ENCODE results near the gene ATP13A4.
A peak's percentile ranks its signal among the peaks of the same experiment; 100 is the strongest.

Gene ATP13A4, protein sequence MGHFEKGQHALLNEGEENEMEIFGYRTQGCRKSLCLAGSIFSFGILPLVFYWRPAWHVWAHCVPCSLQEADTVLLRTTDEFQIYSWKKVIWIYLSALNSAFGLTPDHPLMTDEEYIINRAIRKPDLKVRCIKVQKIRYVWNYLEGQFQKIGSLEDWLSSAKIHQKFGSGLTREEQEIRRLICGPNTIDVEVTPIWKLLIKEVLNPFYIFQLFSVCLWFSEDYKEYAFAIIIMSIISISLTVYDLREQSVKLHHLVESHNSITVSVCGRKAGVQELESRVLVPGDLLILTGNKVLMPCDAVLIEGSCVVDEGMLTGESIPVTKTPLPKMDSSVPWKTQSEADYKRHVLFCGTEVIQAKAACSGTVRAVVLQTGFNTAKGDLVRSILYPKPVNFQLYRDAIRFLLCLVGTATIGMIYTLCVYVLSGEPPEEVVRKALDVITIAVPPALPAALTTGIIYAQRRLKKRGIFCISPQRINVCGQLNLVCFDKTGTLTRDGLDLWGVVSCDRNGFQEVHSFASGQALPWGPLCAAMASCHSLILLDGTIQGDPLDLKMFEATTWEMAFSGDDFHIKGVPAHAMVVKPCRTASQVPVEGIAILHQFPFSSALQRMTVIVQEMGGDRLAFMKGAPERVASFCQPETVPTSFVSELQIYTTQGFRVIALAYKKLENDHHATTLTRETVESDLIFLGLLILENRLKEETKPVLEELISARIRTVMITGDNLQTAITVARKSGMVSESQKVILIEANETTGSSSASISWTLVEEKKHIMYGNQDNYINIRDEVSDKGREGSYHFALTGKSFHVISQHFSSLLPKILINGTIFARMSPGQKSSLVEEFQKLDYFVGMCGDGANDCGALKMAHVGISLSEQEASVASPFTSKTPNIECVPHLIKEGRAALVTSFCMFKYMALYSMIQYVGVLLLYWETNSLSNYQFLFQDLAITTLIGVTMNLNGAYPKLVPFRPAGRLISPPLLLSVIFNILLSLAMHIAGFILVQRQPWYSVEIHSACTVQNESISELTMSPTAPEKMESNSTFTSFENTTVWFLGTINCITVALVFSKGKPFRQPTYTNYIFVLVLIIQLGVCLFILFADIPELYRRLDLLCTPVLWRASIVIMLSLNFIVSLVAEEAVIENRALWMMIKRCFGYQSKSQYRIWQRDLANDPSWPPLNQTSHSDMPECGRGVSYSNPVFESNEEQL

DNA sequence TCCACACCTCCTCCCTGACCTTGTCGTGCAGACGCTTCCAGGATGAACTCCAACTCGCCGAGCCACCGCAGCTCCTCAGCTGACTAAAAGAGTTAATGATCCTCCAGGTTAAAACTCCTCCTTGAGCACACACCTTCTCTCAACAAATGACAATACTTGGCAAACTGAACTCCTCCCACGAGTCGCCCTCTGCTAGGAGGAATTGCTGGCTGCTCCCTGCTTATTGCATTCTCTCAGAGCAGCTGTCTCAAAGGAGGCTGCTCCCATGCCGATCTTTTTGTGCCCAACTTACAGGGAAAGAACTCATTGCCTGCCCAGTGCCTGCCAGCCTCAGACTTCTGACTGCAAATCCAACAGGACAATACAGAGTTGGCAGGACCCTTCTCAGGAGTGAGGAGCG lies at the start of gene ATP13A4:
Gene ATP13A4 (minus strand): TSS at position 85 of the 400 bp plus-strand sequence. CDS start 96 bp downstream, outside the sequence.
- DNase-seq: no peak

DNA sequence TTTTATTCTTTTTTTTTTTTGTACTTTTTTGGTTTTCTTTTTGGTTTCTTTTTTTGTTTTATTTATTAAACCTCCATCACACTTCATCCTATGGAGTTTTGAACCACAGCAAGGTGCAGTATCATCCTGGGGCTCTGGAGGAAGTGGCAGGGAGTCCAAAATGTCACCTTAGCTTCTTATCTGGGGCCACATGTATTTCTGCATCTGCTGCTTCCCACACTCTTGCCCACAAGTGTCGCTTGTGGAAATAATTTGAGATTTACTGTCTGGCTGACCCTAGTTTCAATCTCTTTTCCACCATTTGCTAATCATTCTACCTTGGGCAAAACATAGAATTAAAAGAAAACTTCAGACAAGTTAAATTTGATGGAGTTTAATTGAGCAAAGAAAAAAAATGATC lies 44.7 kb upstream of the ATP13A4 start:
- DNase-seq: no peak

DNA sequence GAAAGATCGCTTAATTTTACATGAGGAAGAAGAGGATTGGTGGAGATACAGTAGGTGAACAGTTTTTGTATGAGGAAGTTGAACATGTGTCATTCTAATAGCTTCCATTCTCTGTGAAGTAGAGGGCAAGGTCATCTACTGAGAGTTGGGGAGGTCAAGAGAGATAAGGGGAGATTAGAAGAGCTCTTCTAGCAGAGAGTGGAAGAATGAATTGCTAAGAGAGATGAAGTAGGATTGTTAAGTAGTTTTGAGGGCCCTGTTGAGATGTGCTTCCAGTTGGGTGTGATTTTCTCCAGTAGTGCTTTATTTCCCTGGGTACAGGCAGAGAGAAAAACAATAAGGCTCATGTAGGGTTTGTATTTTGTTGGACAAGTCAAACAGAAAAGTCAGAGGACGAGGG lies 43.5 kb upstream of the ATP13A4 start:
- DNase-seq: no peak

DNA sequence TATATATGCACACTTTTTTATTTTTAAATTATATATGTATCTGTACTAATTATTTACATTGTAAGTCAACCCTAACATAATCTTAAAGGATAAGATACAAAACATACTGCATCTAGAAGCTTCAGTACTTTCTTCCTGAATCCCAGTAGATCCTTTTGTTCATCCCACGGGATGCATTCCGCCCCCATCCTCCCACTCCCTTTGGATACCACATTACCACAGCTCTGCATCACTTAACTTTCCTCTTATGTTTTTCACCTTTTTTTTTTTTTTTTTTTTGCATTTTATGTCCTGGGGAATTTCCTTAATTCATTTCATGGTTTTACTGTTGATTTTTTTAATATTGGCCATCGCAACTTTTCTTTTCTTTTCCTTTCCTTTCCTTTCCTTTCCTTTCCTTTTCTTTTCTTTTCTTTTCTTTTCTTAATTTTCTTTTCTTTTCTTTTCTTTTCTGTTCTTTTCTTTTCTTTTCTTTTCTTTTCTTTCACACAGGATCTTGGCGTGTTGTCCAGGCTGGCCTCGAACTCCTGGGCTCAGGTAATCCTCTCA lies 41.3 kb upstream of the ATP13A4 start:
- no peak for DNase-seq

DNA sequence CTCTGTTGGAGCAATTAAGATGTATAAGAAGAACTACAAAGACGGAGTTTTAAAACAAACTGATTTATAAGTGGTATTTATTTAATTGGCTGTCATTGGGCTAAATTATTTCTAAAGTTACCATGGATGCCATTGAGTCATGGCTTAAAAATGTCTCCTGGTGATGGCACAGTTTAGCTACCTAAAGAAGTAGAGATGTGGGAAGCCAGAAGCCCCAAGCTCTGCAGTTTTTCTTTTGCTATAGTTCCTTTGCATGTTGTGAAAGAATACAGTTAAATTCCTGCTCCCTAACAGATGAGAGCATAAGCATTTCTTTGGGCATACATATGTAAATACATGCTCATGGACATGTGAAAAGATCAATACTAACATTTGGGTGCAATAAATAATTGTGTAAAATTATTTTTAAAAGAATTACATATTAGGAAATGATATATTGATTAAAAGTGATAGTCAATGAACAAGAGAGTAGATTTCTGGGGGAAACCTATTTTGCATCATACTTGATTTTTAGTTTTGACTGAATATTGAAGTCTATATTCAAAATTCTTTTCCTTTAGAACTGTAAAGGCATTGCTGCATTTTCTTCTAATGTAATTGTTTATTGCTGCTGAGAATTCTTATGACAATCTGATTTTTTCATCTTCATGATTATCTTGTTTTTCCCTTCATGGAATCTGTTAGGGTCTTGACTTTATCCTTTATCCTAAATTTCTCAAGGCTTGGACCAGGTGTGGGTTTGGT lies 40.4 kb upstream of the ATP13A4 start:
- no peak for DNase-seq

DNA sequence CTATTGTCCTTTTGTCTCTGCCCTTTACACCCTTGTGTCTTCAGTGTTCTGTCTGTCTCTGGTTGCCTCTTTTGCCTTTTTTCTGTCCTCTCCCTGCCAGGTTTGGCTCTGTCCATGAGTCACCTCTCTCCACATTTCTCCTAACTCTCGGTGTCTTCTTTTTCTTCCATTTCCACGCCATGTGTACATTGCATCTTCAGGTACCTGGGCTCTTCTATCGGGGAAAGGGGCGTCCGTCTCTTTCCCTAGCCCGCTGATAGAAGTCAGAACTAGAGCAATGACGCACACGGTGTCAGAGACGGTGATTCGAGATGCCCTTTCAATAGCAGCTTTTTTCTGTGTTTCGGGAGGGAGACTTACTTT lies 39.0 kb upstream of the ATP13A4 start:
- peak; percentile 37 for DNase-seq

DNA sequence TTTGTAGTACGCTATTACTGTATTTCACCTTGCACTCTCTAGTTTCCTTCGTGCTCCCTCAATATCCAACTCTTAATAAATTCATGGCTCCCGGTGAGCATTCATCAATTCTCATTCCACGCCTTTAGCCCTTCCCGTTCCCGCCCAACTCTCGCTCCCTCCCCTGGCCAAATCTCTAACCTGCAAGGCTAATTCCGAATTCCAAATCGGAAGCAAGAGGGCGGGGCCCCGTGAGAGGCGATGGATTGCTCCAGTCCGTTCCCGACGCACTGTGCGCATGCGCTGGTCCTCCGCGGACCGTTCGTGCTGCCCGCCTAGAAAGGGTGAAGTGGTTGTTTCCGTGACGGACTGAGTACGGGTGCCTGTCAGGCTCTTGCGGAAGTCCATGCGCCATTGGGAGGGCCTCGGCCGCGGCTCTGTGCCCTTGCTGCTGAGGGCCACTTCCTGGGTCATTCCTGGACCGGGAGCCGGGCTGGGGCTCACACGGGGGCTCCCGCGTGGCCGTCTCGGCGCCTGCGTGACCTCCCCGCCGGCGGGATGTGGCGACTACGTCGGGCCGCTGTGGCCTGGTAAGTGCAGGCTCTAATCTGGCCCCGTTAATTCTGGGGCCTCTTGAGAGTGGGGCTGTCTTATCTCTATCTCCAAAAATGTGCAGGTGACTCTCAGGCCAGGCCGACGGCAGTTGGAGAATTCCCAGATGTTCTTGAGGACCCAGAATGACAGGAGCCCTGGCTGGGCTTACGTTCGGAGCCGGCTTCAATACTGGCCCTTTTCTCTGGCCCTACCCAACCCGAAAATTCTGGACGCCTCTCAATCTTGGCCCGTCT lies 38.4 kb upstream of the ATP13A4 start, which contains the start of gene OPA1:
Gene OPA1 (plus strand): TSS at position 368 of the 827 bp plus-strand sequence. CDS start 170 bp downstream, at position 538.
- peak; percentile 92 for DNase-seq

DNA sequence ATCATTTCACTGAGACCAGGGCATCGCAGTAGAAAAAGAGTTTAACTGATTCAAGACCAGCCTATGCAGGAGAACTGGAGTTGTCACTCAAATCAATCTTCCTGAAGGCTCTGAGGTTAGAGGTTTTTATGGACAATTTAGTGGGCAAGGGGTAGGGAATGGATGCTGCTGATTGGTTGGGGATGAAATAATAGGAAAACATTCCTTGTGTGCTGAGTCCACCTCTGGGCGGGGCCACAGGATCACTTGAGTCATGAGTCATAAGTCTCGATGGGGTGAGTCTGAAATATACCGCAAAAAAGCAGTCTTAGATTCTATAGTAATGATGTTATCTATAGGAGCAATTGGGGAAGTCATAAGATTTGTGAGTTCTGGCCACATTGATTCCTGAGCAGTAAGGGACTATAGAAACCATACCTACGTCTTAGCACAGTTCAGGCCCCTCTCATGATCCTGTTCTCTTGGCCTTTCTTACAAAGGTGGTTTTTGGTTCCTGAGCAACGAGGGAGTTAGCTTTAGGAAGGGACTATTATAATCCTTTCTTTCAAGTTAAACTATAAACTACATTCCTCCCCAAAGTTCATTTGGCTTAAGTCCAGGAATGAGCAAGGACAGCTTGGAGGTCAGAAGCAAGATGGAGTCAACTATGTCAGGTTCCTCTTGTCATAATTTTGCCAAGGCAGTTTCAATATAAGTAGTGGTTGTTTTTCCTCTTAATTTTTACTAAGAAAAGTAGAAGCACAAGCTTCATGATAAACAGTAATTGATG lies 35.6 kb upstream of the ATP13A4 start:
- no peak for DNase-seq

DNA sequence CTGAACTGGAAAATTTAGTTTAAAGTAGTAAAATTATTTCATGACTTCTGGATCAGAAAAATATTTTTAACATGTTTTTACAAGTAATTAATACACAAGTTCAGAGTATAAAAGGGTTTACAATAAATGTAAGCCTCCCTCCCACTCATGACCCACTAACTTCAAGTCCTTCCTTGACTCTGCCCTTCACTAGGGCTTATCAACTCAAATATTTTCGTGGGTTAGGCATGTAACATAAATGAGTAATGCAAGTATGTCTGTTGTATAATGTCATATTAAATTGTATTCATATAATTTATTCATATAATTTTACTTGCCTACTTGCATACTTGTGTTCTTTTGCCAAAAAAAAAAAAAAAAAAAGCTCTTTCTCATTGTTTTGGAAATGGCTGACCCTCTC lies 34.9 kb upstream of the ATP13A4 start:
- no peak for DNase-seq

DNA sequence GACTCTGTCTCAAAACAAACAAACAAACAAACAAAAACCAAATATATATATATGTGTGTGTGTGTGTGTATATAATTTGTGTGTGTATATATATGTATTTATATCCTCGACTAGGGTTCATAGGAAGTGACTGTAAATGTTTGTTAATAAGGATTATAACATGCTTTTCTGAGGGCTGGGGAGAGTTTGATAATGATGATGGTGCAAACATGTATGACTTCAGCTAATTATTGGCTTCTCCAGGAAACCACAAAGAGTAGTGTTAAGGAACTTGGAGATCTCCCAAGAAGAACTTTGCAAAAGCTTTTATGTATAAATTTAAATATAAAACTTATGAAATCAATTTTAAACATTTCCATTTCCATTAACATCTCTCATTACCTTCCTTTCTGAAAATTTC lies 34.4 kb upstream of the ATP13A4 start:
- DNase-seq: no peak

DNA sequence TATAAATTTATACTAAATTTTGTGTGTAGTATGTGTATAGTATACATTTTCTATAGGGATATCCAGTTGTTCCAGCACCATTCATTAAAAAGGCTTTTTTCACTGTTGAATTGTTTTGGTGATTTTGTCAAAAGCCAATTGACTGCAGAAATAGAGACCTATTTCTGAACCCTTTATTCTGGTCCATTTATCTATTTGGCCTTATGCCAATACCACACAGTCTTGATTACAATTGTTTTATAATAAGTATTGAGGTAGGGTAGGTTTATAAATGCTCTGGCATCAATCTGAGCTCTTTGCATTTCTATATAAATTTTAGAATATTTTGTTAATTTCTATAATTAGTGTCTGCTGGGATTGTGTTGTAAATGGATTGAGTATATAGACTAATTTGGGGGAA lies 31.8 kb upstream of the ATP13A4 start:
- DNase-seq: no peak

DNA sequence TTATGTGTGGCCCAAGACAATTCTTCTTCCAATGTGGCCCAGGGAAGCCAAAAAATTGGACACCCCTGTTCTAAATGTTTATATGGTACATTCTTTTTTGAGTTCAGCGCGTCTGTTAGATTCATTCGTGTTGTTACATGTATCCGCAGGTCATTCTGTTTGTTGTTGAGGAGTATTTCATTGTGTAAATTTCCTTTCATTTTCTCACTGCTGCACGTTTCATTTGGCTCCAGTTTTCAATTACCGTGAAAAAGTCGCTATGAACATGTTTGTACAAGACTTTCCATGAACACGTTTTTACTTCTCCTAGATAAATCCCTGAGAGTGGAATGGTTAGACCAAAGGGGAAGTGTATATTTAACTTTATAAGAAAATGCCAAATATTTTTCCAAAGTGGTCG lies 30.8 kb upstream of the ATP13A4 start:
- DNase-seq: no peak

DNA sequence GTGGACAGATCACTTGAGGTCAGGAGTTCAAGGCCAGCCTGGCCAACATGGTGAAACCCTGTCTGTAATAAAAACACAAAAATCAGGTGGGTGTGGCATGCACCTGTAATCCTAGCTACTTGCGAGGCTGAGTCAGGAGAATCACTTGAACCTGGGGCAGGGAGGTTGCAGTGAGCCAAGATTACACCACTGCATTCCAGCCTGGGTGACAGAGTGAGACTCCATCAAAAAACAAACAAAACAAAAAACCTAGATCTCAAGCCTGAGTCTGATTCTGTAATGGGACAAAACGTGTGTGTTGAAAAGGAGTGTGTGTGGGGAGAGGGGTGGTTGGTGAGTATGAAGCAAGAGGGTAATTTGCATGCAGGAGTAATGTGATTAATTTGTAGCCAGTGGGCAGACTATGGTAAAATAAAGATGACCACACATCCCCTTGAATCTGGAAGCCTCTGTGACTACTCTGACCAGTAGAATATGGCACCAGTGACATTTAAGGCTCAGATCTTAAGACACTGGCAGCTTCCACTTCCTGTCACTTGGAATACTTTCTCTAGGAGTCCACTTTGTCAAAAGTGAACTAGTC lies 19.9 kb upstream of the ATP13A4 start:
- DNase-seq: no peak

DNA sequence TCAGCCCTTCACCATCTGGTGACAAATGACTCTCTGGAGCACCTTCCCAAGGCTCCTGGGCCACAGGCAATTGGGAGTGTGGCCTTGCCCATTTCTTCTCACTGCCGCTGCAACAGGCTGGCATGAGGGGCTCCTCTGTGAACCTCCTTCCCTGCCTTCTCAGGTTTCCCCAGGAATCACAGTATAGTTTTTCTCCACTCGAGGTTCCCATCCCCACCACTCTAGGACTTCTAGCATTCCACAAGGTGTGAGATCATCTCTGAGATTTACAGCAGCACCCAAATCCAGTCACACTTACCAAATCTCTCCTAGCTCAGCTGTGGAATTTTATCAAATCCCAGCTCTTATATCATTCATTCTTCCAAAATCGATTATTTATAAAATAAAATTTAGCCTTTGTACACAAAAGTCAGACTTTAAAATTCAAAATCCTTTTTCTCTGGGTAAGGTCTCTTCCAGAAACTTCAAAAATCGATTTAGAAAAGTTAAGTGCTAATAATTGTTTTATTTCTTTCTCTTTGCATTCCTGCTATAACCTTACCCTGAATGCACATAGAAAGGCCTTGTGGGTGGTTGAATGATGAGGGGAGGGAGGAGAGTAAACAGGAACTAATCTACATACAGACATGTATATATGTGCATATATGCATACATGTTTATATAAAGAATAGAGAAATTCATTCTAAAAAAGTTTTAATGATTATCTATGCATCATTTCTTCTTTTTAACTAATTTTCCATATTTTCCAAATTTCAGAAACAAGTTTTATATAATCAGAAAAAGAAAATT lies 18.9 kb upstream of the ATP13A4 start:
- DNase-seq: no peak

DNA sequence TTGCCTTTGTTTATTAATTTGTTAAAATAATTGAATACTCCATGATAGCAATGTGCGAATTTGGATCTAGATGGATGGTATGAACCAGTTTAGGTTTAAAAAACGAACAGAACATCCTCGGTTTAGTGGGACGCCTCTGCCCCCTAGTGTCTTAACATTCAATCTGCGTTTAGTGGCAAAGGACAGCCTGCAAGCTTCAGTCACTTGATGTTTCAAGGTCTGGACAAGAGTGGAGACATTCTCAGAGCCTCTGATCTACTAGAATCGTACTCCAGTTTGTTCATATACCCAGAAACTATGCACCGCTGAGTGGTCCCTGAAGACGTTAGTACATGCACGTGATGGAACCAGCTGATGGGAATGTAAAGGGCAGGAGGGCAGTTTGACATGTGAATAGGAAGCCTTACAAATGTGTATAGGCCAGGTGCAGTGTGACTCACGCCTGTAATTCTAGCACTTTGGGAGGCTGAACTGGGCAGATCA lies 17.8 kb upstream of the ATP13A4 start:
- peak; percentile 52 for DNase-seq

DNA sequence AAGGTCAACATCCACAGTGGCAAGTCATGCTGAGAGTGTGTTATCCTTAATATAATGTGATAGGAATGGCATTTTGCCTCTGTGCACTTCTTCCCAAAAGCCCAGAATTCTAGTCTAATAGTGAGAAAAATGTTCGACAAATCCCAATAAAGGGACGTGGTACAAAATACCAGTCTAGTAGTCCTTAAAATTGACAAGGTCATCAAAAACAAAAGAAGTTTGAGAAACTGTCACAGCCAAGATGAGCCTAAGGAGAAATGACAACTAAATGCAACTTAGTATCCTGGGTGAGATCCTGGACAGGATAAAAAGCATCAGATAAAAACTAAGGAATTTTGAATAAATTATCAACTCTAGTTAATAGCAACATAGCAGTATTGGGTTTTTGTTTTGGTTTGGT lies 14.4 kb upstream of the ATP13A4 start:
- no peak for DNase-seq

DNA sequence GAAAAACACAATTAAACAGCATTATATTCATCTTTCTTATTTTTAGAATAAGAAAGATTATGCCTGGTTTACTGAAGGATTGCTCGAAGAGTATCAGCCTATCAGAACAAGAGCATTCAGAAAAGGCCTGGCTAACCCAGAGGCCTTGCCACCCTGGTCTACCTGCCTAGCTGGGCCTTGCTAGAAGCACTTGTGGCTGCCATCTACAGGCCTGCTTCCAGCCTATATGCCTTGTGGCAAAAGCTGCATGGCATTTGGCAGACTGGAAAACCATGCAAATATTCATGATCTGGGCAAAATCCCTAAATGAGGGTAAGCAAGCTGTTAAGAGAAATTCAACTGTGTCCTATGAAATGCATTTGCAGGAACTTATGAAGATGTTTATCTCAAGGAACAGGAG lies 9.3 kb upstream of the ATP13A4 start:
- DNase-seq: no peak

DNA sequence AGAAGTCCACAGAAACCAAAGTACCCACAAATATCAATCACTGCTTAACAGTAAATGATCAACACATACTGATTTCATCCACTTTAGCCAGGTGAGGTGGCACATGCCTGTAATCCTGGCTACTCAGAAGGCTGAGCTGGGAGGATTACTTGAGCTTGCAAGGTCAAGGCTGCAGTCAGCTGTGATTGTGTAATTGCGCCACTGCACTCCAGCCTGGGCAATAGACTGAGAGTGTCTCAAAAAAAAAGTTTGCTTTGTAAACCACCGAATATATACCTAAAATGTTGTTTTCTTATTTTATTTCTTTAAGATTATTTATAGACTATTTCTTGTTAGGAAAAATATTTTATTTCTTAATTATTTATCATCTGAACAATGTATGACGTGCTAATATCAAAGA lies 8.7 kb upstream of the ATP13A4 start:
- DNase-seq: no peak

DNA sequence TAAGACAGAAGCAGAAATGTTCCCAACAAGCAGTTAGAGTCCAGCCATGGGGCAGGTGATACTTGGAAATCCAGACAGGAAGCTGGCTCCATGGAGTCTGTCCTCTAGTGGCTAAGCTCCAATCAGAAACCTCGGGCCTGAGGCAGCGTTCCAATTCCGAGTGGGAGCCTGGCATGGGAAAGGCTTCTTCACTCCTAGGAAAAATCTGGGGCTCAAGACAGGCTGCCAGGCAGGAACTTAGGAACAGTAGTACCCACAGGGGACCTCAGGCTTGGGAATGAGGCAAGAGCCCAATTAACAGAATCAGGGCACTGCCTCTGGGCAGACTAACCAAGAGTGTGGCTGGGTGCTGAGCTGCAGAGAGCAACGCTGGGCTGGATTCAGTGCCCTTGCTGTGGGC lies 6.2 kb upstream of the ATP13A4 start:
- DNase-seq: no peak

All from CD4-positive, alpha-beta T cell treated with Interleukin-10 for 1 hour (primary cell).